ENCODE measurements around the gene PDSS2.
A peak's percentile ranks its signal among the peaks of the same experiment; 100 is the strongest.

Gene PDSS2

DNA sequence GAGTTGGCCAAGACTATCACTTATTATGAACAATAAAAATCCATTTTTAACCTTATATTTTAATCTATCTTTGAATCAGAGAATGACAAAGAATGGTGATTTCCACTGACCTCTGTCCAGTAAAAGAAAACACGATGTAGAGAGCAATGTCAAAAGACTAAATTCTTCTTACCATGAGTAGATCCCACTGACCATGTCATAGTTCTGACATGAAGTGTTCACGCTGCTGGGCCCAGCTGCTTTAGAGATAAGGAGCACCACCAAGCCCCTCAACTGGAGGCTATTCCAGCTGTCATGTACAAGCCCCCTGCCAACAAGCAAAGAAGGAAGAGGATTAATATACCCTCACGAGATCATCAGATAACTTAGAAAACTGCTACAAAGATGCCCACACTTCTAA is 125.3 kb downstream of the PDSS2 start:
- no peak for TF ChIP-seq CTCF (IDR thresholded peaks at IDR 0.05; ENCODE audit: borderline replicate concordance, control extremely low read depth, extremely low read depth, insufficient read depth, missing control alignments)
- DNase-seq (ENCODE audit: low spot score): no peak
- in situ Hi-C loops (cut with MboI; ENCODE audit: low sequenced_read_pairs, unreplicated experiment): no loop called here

DNA sequence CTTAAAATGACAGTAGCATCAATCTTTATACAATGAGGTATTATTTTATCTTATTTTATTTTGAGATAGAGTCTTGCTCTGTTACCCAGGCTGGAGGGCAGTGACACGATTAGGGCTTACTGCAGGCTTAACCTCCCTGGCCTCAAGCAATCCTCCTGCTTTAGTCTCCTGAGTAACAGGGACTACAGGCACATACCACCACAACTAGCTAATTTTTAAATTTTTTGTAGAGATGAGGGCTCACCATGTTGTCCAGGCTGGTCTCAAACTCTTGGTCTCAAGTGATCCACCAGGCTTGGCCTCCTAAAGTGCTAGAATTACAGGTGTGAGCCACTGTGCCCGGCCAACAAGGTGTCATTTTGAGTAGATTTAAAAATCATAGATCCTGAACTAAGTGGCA is 125.9 kb downstream of the PDSS2 start:
- DNase-seq (ENCODE audit: low spot score): no peak
- in situ Hi-C loops (cut with MboI; ENCODE audit: low sequenced_read_pairs, unreplicated experiment): no loop called here
- TF ChIP-seq CTCF (IDR thresholded peaks at IDR 0.05; ENCODE audit: borderline replicate concordance, control extremely low read depth, extremely low read depth, insufficient read depth, missing control alignments): no peak

DNA sequence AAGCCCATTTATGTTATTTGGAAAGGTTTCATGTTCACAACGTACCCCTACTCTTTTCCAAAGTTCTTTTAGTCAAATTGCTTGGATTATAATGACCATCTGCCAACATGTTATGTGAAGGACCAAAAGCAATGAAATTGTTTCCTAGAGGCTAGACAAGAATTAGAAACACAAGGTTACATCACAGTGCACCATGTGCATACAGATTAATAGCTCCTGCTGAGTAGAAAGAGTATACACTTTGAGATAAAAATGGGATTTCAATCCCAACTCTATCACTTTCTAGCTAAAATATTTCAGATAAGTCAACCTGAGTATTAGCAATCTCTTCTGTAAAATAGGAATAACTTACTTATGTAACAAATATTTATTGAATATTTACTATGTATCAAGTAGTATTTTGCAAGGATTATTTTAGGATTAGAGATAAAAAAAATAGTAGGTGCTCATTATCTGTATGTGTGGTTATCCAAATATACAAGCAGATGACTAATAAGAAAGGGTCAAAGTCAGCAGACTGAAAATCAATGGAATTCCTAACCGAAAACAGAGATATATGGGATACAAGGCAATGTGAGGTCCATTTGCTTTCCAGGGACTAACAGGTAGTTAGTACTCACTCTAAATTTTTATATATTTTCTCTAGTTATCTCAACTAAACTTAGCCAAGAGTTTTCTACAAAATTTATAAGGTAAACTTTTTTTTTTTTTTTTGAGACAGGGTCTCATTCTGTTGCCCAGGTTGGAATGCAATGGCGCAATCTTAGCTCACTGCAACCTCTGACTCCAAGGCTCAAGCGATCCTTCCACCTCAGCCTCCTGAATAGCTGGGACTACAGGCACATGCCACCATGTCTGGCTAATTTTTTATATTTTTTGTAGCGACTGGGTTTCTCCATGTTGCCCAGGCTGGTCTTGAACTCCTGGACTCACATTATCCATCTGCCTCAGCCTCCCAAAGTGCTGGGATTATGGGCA is 127.7 kb downstream of the PDSS2 start:
- no peak for DNase-seq (ENCODE audit: low spot score)
- no peak for TF ChIP-seq CTCF (IDR thresholded peaks at IDR 0.05; ENCODE audit: borderline replicate concordance, control extremely low read depth, extremely low read depth, insufficient read depth, missing control alignments)
- in situ Hi-C loops (cut with MboI; ENCODE audit: low sequenced_read_pairs, unreplicated experiment): no loop called here

DNA sequence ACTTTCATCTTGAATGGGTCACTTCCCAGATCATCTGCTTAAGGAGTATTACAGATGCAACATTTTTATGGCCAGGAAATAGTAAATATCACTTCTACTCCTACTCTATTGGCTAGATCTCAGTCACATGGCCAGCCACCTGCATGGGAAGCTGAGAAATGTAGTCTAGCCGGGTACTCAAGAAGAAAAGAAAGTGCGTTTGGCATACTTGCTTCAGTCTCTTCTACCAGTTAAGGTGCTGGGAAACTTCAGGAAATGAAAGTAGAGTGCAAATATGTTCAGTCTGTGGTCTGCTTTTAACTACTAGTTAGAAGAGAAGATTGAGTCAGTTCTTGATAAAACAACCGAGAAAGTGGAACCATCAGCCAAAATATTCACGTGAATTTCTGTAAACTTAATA is 129.2 kb downstream of the PDSS2 start:
- no peak for TF ChIP-seq CTCF (IDR thresholded peaks at IDR 0.05; ENCODE audit: borderline replicate concordance, control extremely low read depth, extremely low read depth, insufficient read depth, missing control alignments)
- DNase-seq (ENCODE audit: low spot score): peak; percentile 51
- in situ Hi-C loops (cut with MboI; ENCODE audit: low sequenced_read_pairs, unreplicated experiment): no loop called here

GRCh38 chr6:107329063-107329860 is 130.1 kb downstream of the PDSS2 start:
- in situ Hi-C loops (cut with MboI; ENCODE audit: low sequenced_read_pairs, unreplicated experiment): no loop called here
- no peak for DNase-seq (ENCODE audit: low spot score)
- no peak for TF ChIP-seq CTCF (IDR thresholded peaks at IDR 0.05; ENCODE audit: borderline replicate concordance, control extremely low read depth, extremely low read depth, insufficient read depth, missing control alignments)

DNA sequence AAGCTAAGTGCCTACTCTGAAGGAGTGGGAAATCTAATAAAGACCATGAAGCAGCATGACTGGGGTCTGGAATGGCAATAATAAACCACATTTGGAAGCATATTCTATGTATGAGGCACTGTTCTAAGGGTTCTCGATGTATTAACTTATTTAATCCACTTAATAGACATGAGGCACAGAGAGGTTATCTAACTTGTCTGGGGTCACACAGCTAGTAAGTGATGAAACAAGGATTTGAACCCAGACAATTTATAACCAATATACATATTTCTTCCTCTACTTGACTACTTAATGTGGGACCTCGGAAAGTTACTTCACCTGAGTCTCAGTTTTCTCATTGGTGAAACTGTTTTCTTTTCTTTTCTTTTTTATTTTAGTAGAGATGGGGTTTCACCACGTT is 131.3 kb downstream of the PDSS2 start:
- in situ Hi-C loops (cut with MboI; ENCODE audit: low sequenced_read_pairs, unreplicated experiment): no loop called here
- DNase-seq (ENCODE audit: low spot score): no peak
- no peak for TF ChIP-seq CTCF (IDR thresholded peaks at IDR 0.05; ENCODE audit: borderline replicate concordance, control extremely low read depth, extremely low read depth, insufficient read depth, missing control alignments)

Measured in GM13976 (cell line).